IMR-90 (cell line): Measurements from ENCODE around the gene EMSY. TPM values are rescaled to one million over a fixed set of nuclear protein-coding genes. Genes with fewer than 3 reads are reported as not detected.

ENCODE experiments used
- ATAC-seq: fragments of 200-7000 bp; cut with Tn5 transposase; 2 replicates; pipeline ENCODE4 v1.9.1; 2020; ENCODE audit warnings: low read depth, mild to moderate bottlenecking, moderate library complexity
- BruUV-seq: library from RNA; stranded (reverse); fragments of 400-500 nt; replicated peaks from 2 replicates; lab custom pipeline; 2021; lab: Mats Ljungman, UMichigan
- CTCF ChIA-PET: fragments of 300-600 bp; formaldehyde crosslinking; extraction: SDS; loops from one replicate; lab custom pipeline; 2021; ENCODE audit warnings: antibody characterized with exemption; lab: Yijun Ruan, JAX
- POLR2A ChIA-PET: fragments of 300-600 bp; sonication (Branson Sonifier 250); formaldehyde crosslinking; loops from one replicate; lab custom pipeline; 2022; ENCODE audit warnings: antibody characterized with exemption; ENCODE audit not compliant: unreplicated experiment; lab: Charles Lee
- DNase-seq: peaks from one replicate; pipeline ENCODE4 v3.0.0; 2013
- H2AFZ ChIP-seq: replicated peaks from 2 replicates; pipeline ENCODE3; 2013; ENCODE audit warnings: low read length, mild to moderate bottlenecking; ENCODE audit not compliant: poor library complexity
- H2AK5ac ChIP-seq: 2 replicates; pipeline ENCODE4 v1.6.1; 2013; ENCODE audit warnings: low read depth, low read length, inconsistent platforms
- H2AK9ac ChIP-seq: replicated peaks from 2 replicates; pipeline ENCODE3; 2013; ENCODE audit warnings: mild to moderate bottlenecking, low read depth, low read length, moderate library complexity; ENCODE audit not compliant: poor library complexity
- H2BK120ac ChIP-seq: 2 replicates; pipeline ENCODE4 v1.6.1; 2013; ENCODE audit warnings: low read depth, low read length, inconsistent platforms
- H2BK15ac ChIP-seq: 3 replicates; pipeline ENCODE4 v1.6.1; 2013; ENCODE audit warnings: low read depth, low read length, inconsistent platforms
- H2BK20ac ChIP-seq: 2 replicates; pipeline ENCODE4 v1.6.1; 2013; ENCODE audit warnings: low read depth, mild to moderate bottlenecking, inconsistent platforms, low read length, moderate library complexity
- H2BK5ac ChIP-seq: 2 replicates; pipeline ENCODE4 v1.6.1; 2013; ENCODE audit warnings: mild to moderate bottlenecking, low read depth, low read length, inconsistent platforms; ENCODE audit not compliant: poor library complexity, severe bottlenecking
- H3K14ac ChIP-seq: replicated peaks from 2 replicates; pipeline ENCODE4 v1.6.1; 2013; ENCODE audit warnings: low read depth, low read length, inconsistent platforms
- H3K18ac ChIP-seq: 2 replicates; pipeline ENCODE4 v1.6.1; 2013; ENCODE audit warnings: low read depth, low read length, control low read depth
- H3K23ac ChIP-seq: 2 replicates; pipeline ENCODE4 v1.6.1; 2013; ENCODE audit warnings: low read depth, low read length, inconsistent platforms
- H3K27ac ChIP-seq: 2 replicates; pipeline ENCODE4 v1.5.1; 2013; ENCODE audit warnings: mild to moderate bottlenecking, control low read depth, low read length; ENCODE audit not compliant: insufficient read depth
- H3K27me3 ChIP-seq: 2 replicates; pipeline ENCODE4 v1.6.1; 2013; ENCODE audit warnings: low read length; ENCODE audit not compliant: control insufficient read depth, insufficient read depth
- H3K36me3 ChIP-seq: 2 replicates; pipeline ENCODE4 v1.6.1; 2013; ENCODE audit warnings: low read length, mixed read lengths; ENCODE audit not compliant: control insufficient read depth, insufficient read depth
- H3K4ac ChIP-seq: 2 replicates; pipeline ENCODE4 v1.6.1; 2013; ENCODE audit warnings: low read depth, low read length, inconsistent platforms
- H3K4me1 ChIP-seq: 2 replicates; pipeline ENCODE4 v1.6.1; 2013; ENCODE audit warnings: low read length, mixed read lengths; ENCODE audit not compliant: control insufficient read depth, insufficient read depth
- H3K4me2 ChIP-seq: 2 replicates; pipeline ENCODE4 v1.6.1; 2013; ENCODE audit warnings: low read depth, mild to moderate bottlenecking, control low read depth, low read length, moderate library complexity
- H3K4me3 ChIP-seq: 2 replicates; pipeline ENCODE4 v1.5.1; 2013; ENCODE audit warnings: low read depth, mild to moderate bottlenecking, control low read depth, low read length, moderate library complexity; ENCODE audit not compliant: insufficient read depth
- H3K56ac ChIP-seq: 2 replicates; pipeline ENCODE4 v1.6.1; 2013; ENCODE audit warnings: low read length, inconsistent platforms; ENCODE audit not compliant: insufficient read depth; ENCODE audit errors: extremely low read depth
- H3K79me1 ChIP-seq, 2 experiments: 2 replicates each; pipeline ENCODE4 v1.6.1; 2013; ENCODE audit warnings: low read length in 2 of 2, inconsistent platforms in 1 of 2, low read depth in 1 of 2
- H3K9ac ChIP-seq: 2 replicates; pipeline ENCODE4 v1.6.1; 2013; ENCODE audit warnings: low read depth, low read length, control low read depth
- H3K9me1 ChIP-seq: 2 replicates; pipeline ENCODE4 v1.6.1; 2013; ENCODE audit warnings: low read length, inconsistent platforms; ENCODE audit not compliant: insufficient read depth
- H3K9me3 ChIP-seq: 2 replicates; pipeline ENCODE4 v1.6.1; 2013; ENCODE audit warnings: low read length; ENCODE audit not compliant: control insufficient read depth, insufficient read depth
- H4K20me1 ChIP-seq: 2 replicates; pipeline ENCODE4 v1.6.1; 2013; ENCODE audit warnings: low read length, inconsistent platforms; ENCODE audit not compliant: insufficient read depth
- H4K5ac ChIP-seq: 2 replicates; pipeline ENCODE4 v1.6.1; 2013; ENCODE audit warnings: mild to moderate bottlenecking, low read depth, low read length, control low read depth
- H4K8ac ChIP-seq, 2 experiments: 2 replicates each; pipeline ENCODE4 v1.6.1; 2013; ENCODE audit warnings: low read depth in 2 of 2, low read length in 2 of 2, control low read depth in 1 of 2, inconsistent platforms in 1 of 2
- H4K91ac ChIP-seq: 2 replicates; pipeline ENCODE4 v1.6.1; 2013; ENCODE audit warnings: low read depth, low read length, inconsistent platforms; ENCODE audit not compliant: insufficient read depth
- CTCF ChIP-seq: conservative IDR thresholded peaks from 2 replicates; pipeline ENCODE4 v1.5.1; 2012; ENCODE audit warnings: mild to moderate bottlenecking, low read depth, low read length, improper control_type of control experiment
- MXI1 ChIP-seq: IDR thresholded peaks from 2 replicates; pipeline ENCODE4 v1.6.1; 2012; ENCODE audit warnings: low read depth, mild to moderate bottlenecking, low read length, moderate library complexity, borderline replicate concordance
- USF2 ChIP-seq: fragments of 150-350 bp; IDR thresholded peaks from 2 replicates; pipeline ENCODE4 v1.6.1; 2017; ENCODE audit warnings: mild to moderate bottlenecking, antibody characterized with exemption, low read length, low read depth
- WGBS, 2 experiments: methylation state at CpG; one replicate each; pipeline versions ENCODE4 v1.1.5 to v1.1.7; 2013; ENCODE audit warnings: missing lambda C conversion rate in 2 of 2; ENCODE audit not compliant: insufficient read length in 1 of 2; ENCODE audit errors: extremely low coverage in 2 of 2; 5-methylcytosine and 5-hydroxymethylcytosine counted together
- dilution Hi-C: fragments of 300-500 bp; cut with HindIII; formaldehyde crosslinking; loops from one replicate; pipeline ENCODE4 v1.14.3; 2018; ENCODE audit warnings: low sequenced_read_pairs; ENCODE audit not compliant: unreplicated experiment
- in situ Hi-C: fragments of 300-500 bp; cut with MboI; formaldehyde crosslinking; loops from 3 replicates; pipeline ENCODE4 v1.14.3; 2019; ENCODE audit warnings: low sequenced_read_pairs, inconsistent platforms, mixed read lengths
- intact Hi-C: fragments of 100-400 bp; cut with micrococcal nuclease; formaldehyde crosslinking; loops from 2 replicates; pipeline ENCODE4 v1.10.0; 2022
- polyA plus RNA-seq, 3 experiments: library from polyadenylated mRNA; depleted of rRNA; stranded (reverse); fragments of >200 nt; gene quantifications; 2 replicates each; pipeline ENCODE4 v1.2.3, GENCODE V29; 2012; ENCODE audit warnings: low replicate concordance in 1 of 3
- total RNA-seq: library from RNA; depleted of rRNA; stranded (reverse); fragments of >200 nt; gene quantifications from 2 replicates; pipeline ENCODE4 v1.2.3, GENCODE V29; 2012

EMSY gene
- total and polyA plus RNA-seq, 2 of the 4 experiments (the other 2 are of a cell fraction) = 14.1 to 22.0 TPM

GRCh38 chr11:76444065-76444383 is 794 bp upstream of the EMSY start:
- Histone ChIP-seq H3K18ac (peak overlapping the region; percentile 49), H3K56ac (peak overlapping the region; percentile 91), H3K4ac (peak overlapping the region; percentile 91), H3K79me1 (peaks cover 16 to 34% of the 10 kb centered on the region in 2 experiments; a peak in 3 of 4 replicates), H3K4me1 (no peaks in the 10 kb centered on the region), H2BK5ac (peak overlapping the region; percentile 66), H3K9me3 (no peaks in the 10 kb centered on the region), H2AK5ac (peak overlapping the region; percentile 63), H3K23ac (peak overlapping the region; percentile 90), H2AK9ac (peak overlapping the region; percentile 5), H2BK15ac (no peak overlapping the region), H2BK20ac (no peak overlapping the region), H4K5ac (peak overlapping the region; percentile 87), H3K9ac (peak overlapping the region; percentile 94), H3K14ac (peak overlapping the region; percentile 95), H3K36me3 (no peaks in the 10 kb centered on the region), H2AFZ (peak overlapping the region; percentile 86), H4K91ac (peak overlapping the region; percentile 81), H3K27ac (peak overlapping the region; percentile 82), H3K9me1 (0 out of 2 replicates have a peak, but pooled peaks cover 3% of the 10 kb centered on the region), H4K8ac (peak overlapping the region; percentile 84 to 94), H3K27me3 (no peaks in the 10 kb centered on the region), H2BK120ac (peak overlapping the region; percentile 50), H3K4me3 (peak overlapping the region; percentile 68), H3K4me2 (peak overlapping the region; percentile 69), H4K20me1 (peaks cover 9% of the 10 kb centered on the region; the same call in 1 of the 2 replicates)
- intact Hi-C loops (loop anchor here (2.0 to 5.0 kb wide), 3 partner anchors 62 to 237 kb away; partner anchors contain the start of genes GVQW3, THAP12 and WNT11), in situ Hi-C loops (no loop called here), dilution Hi-C loops (no loop called here)
- POLR2A ChIA-PET = no interaction called here
- CTCF ChIA-PET = no interaction called here
- TSS peak; percentile 78 for BruUV-seq
- ATAC-seq = no peak
- no peak for DNase-seq
- TF ChIP-seq CTCF (no peak), MXI1 (peak; percentile 88), USF2 (peak; percentile 50; the same call in 1 of the 2 replicates)
- 0% methylated on average over 4 of the region's 10 CpGs; no CpG with 5 or more reads in 1 of the 2 experiments for whole genome bisulfite sequencing, 2 experiments
